HG03139 (cell line): Measurements from ENCODE around the gene CDC20.
"Not testable (repeated sequence)": the region's sequence is repeated elsewhere in the genome, so short reads cannot be mapped to it uniquely, and the experiment has no call there.

ENCODE experiments used
- ATAC-seq: cut with Tn5 transposase; IDR thresholded peaks from one replicate; pipeline ENCODE4 v1.9.1; 2021; ENCODE audit not compliant: unreplicated experiment

The CDC20 gene

GRCh38 chr1:43379476-43379875, 20.7 kb downstream of the CDC20 start:
- ATAC-seq: no peak

DNA sequence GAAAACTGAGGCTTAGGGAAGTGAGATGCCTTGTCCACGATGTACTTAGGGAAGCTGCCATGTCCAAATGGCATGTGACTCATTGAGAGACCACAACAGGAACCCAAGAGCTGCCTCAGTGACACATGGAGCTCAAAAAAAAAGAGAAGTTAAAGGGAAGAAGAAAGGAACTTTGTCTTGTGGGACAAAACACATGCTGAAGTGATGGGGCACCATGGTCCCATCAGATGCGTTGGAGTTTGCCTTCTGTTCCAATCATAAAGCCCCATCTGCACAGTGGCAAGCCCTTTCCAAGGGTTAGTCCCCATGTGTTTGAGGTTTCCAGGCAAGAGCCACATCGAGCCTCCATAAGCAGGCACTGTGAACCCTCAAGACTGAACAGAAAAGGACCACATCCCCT, 22.8 kb downstream of the CDC20 start:
- ATAC-seq: no peak

- ATAC-seq: no peak
Measured at GRCh38 chr1:43382027-43382779, 23.4 kb downstream of the CDC20 start.

- no peak for ATAC-seq
Measured at GRCh38 chr1:43383449-43383848, 24.7 kb downstream of the CDC20 start.

- no peak for ATAC-seq
Measured at GRCh38 chr1:43386676-43387075, 27.9 kb downstream of the CDC20 start.

- no peak for ATAC-seq
Measured at GRCh38 chr1:43387976-43388599, 29.3 kb downstream of the CDC20 start.

- ATAC-seq: no peak
Measured at GRCh38 chr1:43388613-43389012, 29.8 kb downstream of the CDC20 start.

DNA sequence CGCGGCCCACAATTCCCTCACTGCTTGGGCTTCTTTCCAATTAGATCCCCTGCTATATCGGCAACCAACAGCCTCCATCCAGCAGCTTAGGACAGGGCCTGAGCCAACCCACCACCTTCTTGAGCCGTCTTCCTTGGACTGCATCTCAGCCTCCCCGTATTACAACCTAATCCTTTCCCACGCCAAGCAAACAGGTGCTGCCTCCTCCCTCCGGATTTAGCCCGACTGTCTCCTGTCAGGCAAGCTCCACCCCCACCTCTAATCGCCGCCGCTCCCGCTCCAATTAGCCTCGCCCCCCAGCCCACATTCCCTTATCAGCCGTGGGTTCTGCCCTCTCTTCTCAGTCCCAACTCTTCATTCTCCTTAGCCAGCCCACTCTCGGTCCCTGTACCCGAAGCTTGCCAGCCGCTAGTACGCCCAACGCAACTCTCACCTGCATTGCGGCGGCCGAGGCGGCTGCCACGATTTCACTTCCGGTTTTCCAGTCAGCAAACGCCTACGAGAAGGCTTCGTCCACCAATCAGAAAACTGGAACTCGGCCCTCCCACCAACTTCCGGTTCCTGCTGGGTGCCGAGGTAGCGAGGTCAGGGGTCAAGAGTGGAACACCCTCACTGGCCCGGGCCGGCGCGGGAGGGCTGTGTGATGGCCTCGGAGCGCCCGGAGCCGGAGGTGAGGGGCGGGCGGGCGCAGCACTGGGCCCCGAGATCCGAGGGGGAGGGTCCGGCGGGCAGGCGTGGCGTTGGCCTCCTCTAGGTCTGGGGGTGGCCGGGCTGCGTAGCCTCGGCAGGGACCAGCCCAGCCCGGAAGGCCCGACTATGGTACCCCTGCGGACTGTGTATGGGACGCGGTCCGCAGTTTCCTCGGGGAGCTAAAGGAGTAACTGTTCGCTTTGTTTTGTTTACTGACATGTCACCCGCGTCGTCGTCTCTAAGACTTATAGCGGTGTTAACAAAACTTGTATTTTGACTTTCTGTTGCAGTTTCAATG, 30.8 kb downstream of the CDC20 start, which contains the start of the genes MED8 and SZT2:
MED8 (minus strand) TSS at position 475 of the 988 bp plus-strand sequence; CDS start at position 439, 36 bp downstream.
SZT2 (plus strand) TSS at position 574 of the 988 bp plus-strand sequence; CDS start at position 644, 70 bp downstream.
- peak; percentile 86 for ATAC-seq

DNA sequence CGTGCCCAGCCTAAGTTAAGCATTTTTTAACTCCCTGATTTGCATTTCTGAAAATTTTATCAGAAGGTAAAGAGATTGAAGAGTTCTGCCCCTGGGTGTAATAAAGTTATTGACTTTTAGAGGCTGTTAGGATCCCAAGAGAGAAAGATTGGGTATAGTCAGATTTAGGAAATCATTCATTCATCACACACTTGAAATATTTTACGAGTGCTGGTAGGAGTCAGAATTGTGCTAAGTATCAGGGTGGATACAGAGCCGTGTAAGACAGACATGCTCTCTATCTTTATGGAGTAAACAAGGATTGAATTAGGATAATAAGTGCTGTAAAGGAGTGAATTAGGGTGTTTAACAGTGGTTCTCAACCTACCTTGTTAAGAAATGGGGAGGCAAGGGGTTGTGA, 33.9 kb downstream of the CDC20 start:
- no peak for ATAC-seq

DNA sequence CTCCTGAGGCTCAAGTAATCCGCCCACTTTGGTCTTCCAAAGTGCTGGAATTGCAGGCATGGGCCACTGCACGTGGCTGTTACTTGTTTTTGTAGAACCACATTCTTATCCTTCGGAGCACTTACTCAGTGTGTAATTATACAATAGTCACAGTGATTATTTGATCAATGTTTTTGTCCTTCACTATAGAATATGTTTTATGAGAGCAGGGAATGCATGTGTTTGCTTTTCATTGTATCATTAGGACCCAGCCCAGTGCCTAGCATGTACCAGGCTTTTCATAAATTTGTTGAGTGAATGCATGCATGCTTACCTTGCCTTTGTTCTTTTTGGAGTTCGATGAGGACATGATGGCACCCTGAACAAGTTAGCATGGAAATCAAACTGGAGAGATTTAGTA, 36.7 kb downstream of the CDC20 start:
- no peak for ATAC-seq

GRCh38 chr1:43396059-43396458, 37.3 kb downstream of the CDC20 start:
- no peak for ATAC-seq

- no peak for ATAC-seq
Measured at GRCh38 chr1:43398227-43398626, 39.4 kb downstream of the CDC20 start.

DNA sequence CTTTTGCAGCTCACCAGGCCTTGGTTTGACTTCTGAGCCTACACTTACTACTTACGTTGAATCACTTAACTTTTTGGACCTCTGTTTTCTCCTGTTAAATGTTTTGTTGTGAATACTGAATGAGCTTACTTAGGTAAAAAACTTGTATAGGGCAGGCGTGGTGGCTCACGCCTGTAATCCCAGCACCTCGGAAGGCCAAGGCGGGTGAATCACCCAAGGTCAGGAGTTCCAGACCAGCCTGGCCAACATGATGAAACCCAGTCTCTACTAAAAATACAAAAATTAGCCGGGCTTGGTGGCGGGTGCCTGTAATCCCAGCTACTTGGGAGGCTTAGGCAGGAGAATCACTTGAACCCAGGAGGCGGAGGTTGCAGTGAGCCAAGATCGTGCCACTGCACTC, 41.7 kb downstream of the CDC20 start:
- not testable (repeated sequence) for ATAC-seq

GRCh38 chr1:43402089-43402865, 43.5 kb downstream of the CDC20 start:
- ATAC-seq: no peak

DNA sequence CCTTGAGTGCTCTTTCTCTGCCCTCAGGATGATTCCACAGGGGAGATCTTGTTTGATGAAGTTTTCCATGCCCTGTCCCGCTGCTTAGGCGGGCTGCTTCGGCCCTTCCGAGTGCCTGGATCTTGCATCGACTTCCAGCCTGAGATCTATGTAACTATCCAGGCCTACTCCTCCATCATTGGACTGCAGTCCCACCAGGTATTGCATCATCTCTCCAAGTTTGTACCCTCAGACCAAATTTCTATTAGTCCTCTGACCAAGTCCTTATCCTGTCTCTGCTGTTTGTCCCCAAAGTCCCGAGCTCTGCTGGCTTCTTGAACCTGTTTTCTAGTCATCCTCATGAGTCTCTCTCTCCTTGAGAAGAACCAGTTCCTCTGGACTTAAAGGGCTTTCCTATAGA, 45.6 kb downstream of the CDC20 start:
- ATAC-seq: no peak

DNA sequence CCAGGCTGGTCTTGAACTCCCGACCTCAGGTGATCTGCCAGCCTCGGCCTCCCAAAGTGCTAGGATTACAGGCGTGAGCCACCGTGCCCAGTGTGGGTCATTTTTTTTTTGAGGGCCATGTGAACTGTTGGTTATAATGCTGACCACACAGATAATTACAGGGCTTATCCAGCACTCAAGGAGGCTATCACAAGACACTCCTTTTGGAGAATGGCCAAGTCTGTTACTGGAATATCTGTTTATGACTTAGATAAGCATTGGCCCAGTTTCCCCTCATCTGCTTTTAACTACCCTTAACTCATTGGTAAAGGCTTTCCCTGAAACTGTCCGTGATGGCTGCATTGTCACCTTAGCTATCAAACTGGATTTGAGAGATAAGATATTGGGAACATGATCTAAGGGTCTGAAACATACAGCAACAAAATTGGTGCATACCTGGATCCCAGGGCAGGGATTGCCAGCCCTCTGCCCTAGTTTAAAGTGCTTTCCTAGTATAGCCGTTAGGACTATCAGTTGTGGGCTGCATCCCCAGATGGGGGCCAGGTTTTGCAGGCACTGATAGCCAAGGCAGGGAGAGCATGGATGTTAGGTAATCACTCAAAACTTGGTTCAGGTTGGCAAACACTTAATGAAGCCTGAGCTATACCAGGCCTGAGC, 46.6 kb downstream of the CDC20 start:
- ATAC-seq: no peak

GRCh38 chr1:43405876-43406234, 47.1 kb downstream of the CDC20 start:
- ATAC-seq: no peak

DNA sequence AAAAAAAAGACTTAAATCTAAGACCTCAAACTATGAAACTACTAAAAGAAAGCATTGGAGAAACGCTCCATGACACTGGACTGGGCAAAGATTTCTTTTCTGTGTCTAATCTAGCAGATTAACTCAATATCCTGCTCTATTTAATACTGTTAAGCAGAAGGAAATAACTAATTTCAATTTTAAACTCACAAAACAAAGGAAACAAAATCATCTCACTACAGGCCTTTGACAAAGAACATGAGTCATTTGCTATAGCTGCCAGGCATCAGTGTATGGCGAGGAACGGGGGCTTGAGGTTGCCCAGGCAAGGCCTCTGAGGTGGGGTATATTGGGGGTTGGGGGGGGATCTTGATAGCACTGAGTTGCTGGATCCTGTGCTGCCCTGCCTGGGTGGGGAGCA, 51.8 kb downstream of the CDC20 start:
- ATAC-seq: no peak
